Mesendoderm (in vitro differentiated cells): ENCODE results near the gene GALE.

Source experiments
- DNase-seq: peaks from one replicate; pipeline ENCODE4 v3.0.0; 2013
- H2AK5ac ChIP-seq: 2 replicates; pipeline ENCODE4 v1.6.1; 2013; ENCODE audit warnings: low read length, inconsistent platforms
- H2BK120ac ChIP-seq: 2 replicates; pipeline ENCODE4 v1.6.1; 2013; ENCODE audit warnings: low read depth, mild to moderate bottlenecking, low read length, moderate library complexity, mixed read lengths
- H2BK15ac ChIP-seq: replicated peaks from 2 replicates; pipeline ENCODE4 v1.6.1; 2013; ENCODE audit warnings: low read depth, mild to moderate bottlenecking, moderate library complexity
- H2BK5ac ChIP-seq: 2 replicates; pipeline ENCODE4 v1.6.1; 2013; ENCODE audit warnings: low read length, inconsistent platforms
- H3K18ac ChIP-seq: 2 replicates; pipeline ENCODE4 v1.6.1; 2013; ENCODE audit warnings: mild to moderate bottlenecking, low read length, mixed read lengths
- H3K23ac ChIP-seq: one replicate; pipeline ENCODE4 v1.6.1; 2013; ENCODE audit warnings: low read length
- H3K27ac ChIP-seq: 2 replicates; pipeline ENCODE4 v1.5.1; 2013; ENCODE audit warnings: low read depth, mild to moderate bottlenecking, inconsistent platforms, low read length, moderate library complexity
- H3K27me3 ChIP-seq: 2 replicates; pipeline ENCODE4 v1.6.1; 2013; ENCODE audit warnings: low read length, control low read depth, mild to moderate bottlenecking, inconsistent platforms; ENCODE audit not compliant: insufficient read depth, poor library complexity
- H3K36me3 ChIP-seq: 2 replicates; pipeline ENCODE4 v1.6.1; 2013; ENCODE audit warnings: low read length, inconsistent platforms; ENCODE audit not compliant: control insufficient read depth, insufficient read depth
- H3K4ac ChIP-seq: one replicate; pipeline ENCODE4 v1.6.1; 2013; ENCODE audit warnings: low read depth, mild to moderate bottlenecking, low read length, moderate library complexity
- H3K4me1 ChIP-seq: 2 replicates; pipeline ENCODE4 v1.6.1; 2013; ENCODE audit warnings: low read depth, low read length, inconsistent platforms; ENCODE audit not compliant: control insufficient read depth
- H3K4me2 ChIP-seq: 2 replicates; pipeline ENCODE4 v1.6.1; 2013; ENCODE audit warnings: low read length
- H3K4me3 ChIP-seq: 2 replicates; pipeline ENCODE4 v1.5.1; 2013; ENCODE audit warnings: mild to moderate bottlenecking, low read length
- H3K56ac ChIP-seq: one replicate; pipeline ENCODE4 v1.6.1; 2013; ENCODE audit warnings: low read length
- H3K79me1 ChIP-seq: 2 replicates; pipeline ENCODE4 v1.6.1; 2013; ENCODE audit warnings: low read length, inconsistent platforms
- H3K79me2 ChIP-seq: 2 replicates; pipeline ENCODE4 v1.6.1; 2013; ENCODE audit warnings: mild to moderate bottlenecking, low read length; ENCODE audit not compliant: control insufficient read depth, insufficient read depth
- H3K9ac ChIP-seq: 2 replicates; pipeline ENCODE4 v1.6.1; 2013; ENCODE audit warnings: low read length, inconsistent platforms
- H4K5ac ChIP-seq: one replicate; pipeline ENCODE4 v1.6.1; 2013; ENCODE audit warnings: low read length
- H4K8ac ChIP-seq: one replicate; pipeline ENCODE4 v1.6.1; 2013; ENCODE audit warnings: low read depth, mild to moderate bottlenecking, control low read depth, low read length, moderate library complexity
- WGBS: extraction: QIAGEN DNeasy Blood & Tissue Kit; methylation state at CpG from one replicate; pipeline ENCODE4 v1.1.7; 2013; ENCODE audit warnings: low lambda C conversion rate, missing lambda C conversion rate; ENCODE audit not compliant: insufficient coverage; ENCODE audit errors: extremely low coverage; 5-methylcytosine and 5-hydroxymethylcytosine counted together

GALE gene

DNA sequence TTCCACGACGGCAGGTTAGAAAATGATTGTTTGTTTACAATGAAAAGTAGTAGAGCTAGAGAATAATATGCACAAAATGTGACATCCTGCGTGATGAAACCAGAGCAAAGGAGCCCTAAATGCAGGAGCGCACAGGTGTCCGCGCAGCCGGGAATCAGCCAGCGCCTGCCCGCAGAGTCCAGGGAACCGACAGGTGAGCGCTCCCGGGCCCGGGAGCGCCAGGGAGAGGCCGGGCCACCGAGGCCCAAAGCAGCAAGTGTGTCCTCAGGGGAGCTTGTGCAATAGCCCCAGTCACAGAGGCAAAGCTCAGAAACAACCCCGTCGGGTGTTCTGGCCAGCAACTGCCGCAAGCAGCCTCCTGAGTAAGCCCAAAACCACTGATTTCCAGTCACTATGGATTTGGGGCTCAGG is 789 bp upstream of the GALE start:
- no peak overlapping the region for H3K27ac ChIP-seq
- peaks cover 1% of the 10 kb centered on the region for H3K4me1 ChIP-seq
- H2BK5ac ChIP-seq, result no peak overlapping the region
- WGBS, result no CpG with 5 or more reads among the region's 19 CpGs
- H3K79me2 ChIP-seq, result no peaks in the 10 kb centered on the region
- no peak overlapping the region for H3K23ac ChIP-seq
- peak overlapping the region; percentile 88 for H3K56ac ChIP-seq
- no peak overlapping the region for H2BK15ac ChIP-seq
- H3K27me3 ChIP-seq, result no peaks in the 10 kb centered on the region
- no peaks in the 10 kb centered on the region for H3K79me1 ChIP-seq
- H2BK120ac ChIP-seq, result no peak overlapping the region
- peak overlapping the region; percentile 89 for H3K18ac ChIP-seq
- no peak overlapping the region for H4K5ac ChIP-seq
- peak overlapping the region; percentile 74 for H3K9ac ChIP-seq
- no peak overlapping the region for H4K8ac ChIP-seq
- DNase-seq, result no peak
- H3K4ac ChIP-seq, result no peak overlapping the region
- H3K4me2 ChIP-seq, result peak overlapping the region; percentile 76
- no peak overlapping the region for H2AK5ac ChIP-seq
- peak overlapping the region; percentile 53 for H3K4me3 ChIP-seq
- peaks cover 2% of the 10 kb centered on the region for H3K36me3 ChIP-seq

- H3K9ac ChIP-seq, result peak overlapping the region; percentile 99
- H4K5ac ChIP-seq, result peak overlapping the region; percentile 30
- H3K4me3 ChIP-seq, result peak overlapping the region; percentile 98
- no peak overlapping the region for H2BK15ac ChIP-seq
- no peak overlapping the region for H4K8ac ChIP-seq
- peak overlapping the region; percentile 66 for H3K4ac ChIP-seq
- H3K56ac ChIP-seq, result peak overlapping the region; percentile 100
- DNase-seq, result peak; percentile 93
- peaks cover 1% of the 10 kb centered on the region for H3K4me1 ChIP-seq
- peak overlapping the region; percentile 92 for H2AK5ac ChIP-seq
- H3K4me2 ChIP-seq, result peak overlapping the region; percentile 99
- no CpG with 5 or more reads among the region's 48 CpGs for WGBS
- peak overlapping the region; percentile 65 for H2BK5ac ChIP-seq
- H3K23ac ChIP-seq, result peak overlapping the region; percentile 97
- H3K27me3 ChIP-seq, result no peaks in the 10 kb centered on the region
- no peaks in the 10 kb centered on the region for H3K79me2 ChIP-seq
- no peaks in the 10 kb centered on the region for H3K79me1 ChIP-seq
- peaks cover 2% of the 10 kb centered on the region for H3K36me3 ChIP-seq
- H3K18ac ChIP-seq, result peak overlapping the region; percentile 91
- H3K27ac ChIP-seq, result peak overlapping the region; percentile 88
- H2BK120ac ChIP-seq, result peak overlapping the region; percentile 19
These were observed 769 bp downstream of the GALE start for GRCh38 chr1:23799570-23800399.

DNA sequence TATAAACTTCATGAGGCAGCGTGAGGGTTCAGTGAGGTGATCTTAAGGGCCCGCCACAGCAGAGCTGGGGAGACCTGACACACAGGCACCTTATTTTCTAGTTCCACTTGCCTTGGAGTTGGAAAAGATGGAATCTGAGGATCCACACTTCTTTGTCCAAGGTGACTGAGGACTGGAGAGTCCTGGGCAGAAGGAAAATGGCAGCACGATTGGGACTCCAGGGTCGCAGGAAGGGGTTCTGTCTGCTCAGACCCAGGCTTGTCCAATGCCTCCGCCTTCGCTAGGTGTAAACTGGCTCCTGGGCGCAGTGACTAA is 1.3 kb downstream of the GALE start:
- H3K23ac ChIP-seq, result no peak overlapping the region
- H3K79me1 ChIP-seq, result no peaks in the 10 kb centered on the region
- no peak overlapping the region for H2BK120ac ChIP-seq
- peak overlapping the region; percentile 99 for H3K9ac ChIP-seq
- no CpG with 5 or more reads among the region's 7 CpGs for WGBS
- H2BK15ac ChIP-seq, result no peak overlapping the region
- peak overlapping the region; percentile 47 for H3K56ac ChIP-seq
- DNase-seq, result no peak
- no peak overlapping the region for H4K8ac ChIP-seq
- no peaks in the 10 kb centered on the region for H3K27me3 ChIP-seq
- H3K4me2 ChIP-seq, result peak overlapping the region; percentile 1
- H3K4me3 ChIP-seq, result no peak overlapping the region
- no peak overlapping the region for H3K4ac ChIP-seq
- no peak overlapping the region for H3K27ac ChIP-seq
- H3K4me1 ChIP-seq, result peaks cover 1% of the 10 kb centered on the region
- H2AK5ac ChIP-seq, result no peak overlapping the region
- no peak overlapping the region for H4K5ac ChIP-seq
- H3K18ac ChIP-seq, result no peak overlapping the region
- H3K36me3 ChIP-seq, result peaks cover 2% of the 10 kb centered on the region
- H2BK5ac ChIP-seq, result no peak overlapping the region
- H3K79me2 ChIP-seq, result no peaks in the 10 kb centered on the region

DNA sequence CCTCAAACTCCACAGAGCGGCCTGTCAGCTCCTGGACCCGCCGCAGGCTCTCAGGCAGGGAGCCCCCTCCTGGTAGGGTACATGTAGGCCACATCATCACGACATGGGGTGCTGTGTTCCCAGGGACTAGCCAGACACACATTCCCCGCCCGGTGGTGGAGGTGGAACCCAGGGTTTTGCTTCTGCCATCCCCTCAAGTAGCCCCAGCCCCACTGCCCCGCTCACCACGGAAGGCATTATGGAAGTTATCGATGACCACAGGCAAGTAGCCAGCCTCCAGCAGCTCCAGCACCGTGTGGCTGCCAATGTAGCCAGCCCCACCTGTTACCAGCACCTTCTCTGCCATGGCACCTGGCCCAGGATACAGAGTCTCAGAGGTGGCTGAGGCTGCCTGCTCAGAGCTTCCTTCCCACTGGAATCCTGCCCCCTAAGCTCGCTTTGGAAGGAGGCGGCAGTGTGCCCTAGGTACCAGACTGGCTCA is 1.9 kb downstream of the GALE start:
- no peak overlapping the region for H2BK15ac ChIP-seq
- H3K56ac ChIP-seq, result peak overlapping the region; percentile 11
- H2BK5ac ChIP-seq, result no peak overlapping the region
- H3K27me3 ChIP-seq, result no peaks in the 10 kb centered on the region
- H3K23ac ChIP-seq, result no peak overlapping the region
- WGBS, result no CpG with 5 or more reads among the region's 12 CpGs
- H3K4me2 ChIP-seq, result no peak overlapping the region
- no peak overlapping the region for H4K8ac ChIP-seq
- no peak overlapping the region for H4K5ac ChIP-seq
- H3K18ac ChIP-seq, result no peak overlapping the region
- peak; percentile 30 for DNase-seq
- no peak overlapping the region for H3K4me3 ChIP-seq
- peaks cover 1% of the 10 kb centered on the region for H3K4me1 ChIP-seq
- no peak overlapping the region for H3K9ac ChIP-seq
- no peak overlapping the region for H2AK5ac ChIP-seq
- no peak overlapping the region for H3K27ac ChIP-seq
- H3K79me1 ChIP-seq, result no peaks in the 10 kb centered on the region
- no peak overlapping the region for H3K4ac ChIP-seq
- H2BK120ac ChIP-seq, result no peak overlapping the region
- peaks cover 2% of the 10 kb centered on the region for H3K36me3 ChIP-seq
- no peaks in the 10 kb centered on the region for H3K79me2 ChIP-seq

GRCh38 chr1:23797478-23798448 is 2.8 kb downstream of the GALE start:
- Histone ChIP-seq H3K27ac (no peak overlapping the region), H3K79me2 (peaks cover 6% of the 10 kb centered on the region), H3K4me3 (no peak overlapping the region), H3K4ac (no peak overlapping the region), H3K9ac (no peak overlapping the region), H4K8ac (no peak overlapping the region), H3K23ac (no peak overlapping the region), H3K27me3 (no peaks in the 10 kb centered on the region), H2AK5ac (no peak overlapping the region), H4K5ac (no peak overlapping the region), H3K4me1 (peaks cover 1% of the 10 kb centered on the region), H2BK15ac (no peak overlapping the region), H3K18ac (no peak overlapping the region), H3K4me2 (no peak overlapping the region), H3K36me3 (peaks cover 5% of the 10 kb centered on the region), H2BK120ac (no peak overlapping the region), H3K56ac (no peak overlapping the region), H2BK5ac (no peak overlapping the region), H3K79me1 (peaks cover 3% of the 10 kb centered on the region)
- no peak for DNase-seq
- WGBS, result no CpG with 5 or more reads among the region's 20 CpGs
